B cell (primary cell): ENCODE results near the gene ANKS1A. TPM values are rescaled to one million over a fixed set of nuclear protein-coding genes. Genes with fewer than 3 reads are reported as not detected.

Experiments used
- ATAC-seq: fragments of 200-7000 bp; cut with Tn5 transposase; one replicate; pipeline ENCODE4 v1.10.0; 2021; ENCODE audit warnings: low read depth, mild to moderate bottlenecking, moderate number of reproducible peaks, moderate library complexity
- CTCF ChIA-PET: fragments of 350-600 bp; sonication (Branson Sonifier 250); formaldehyde crosslinking; loops from one replicate; lab custom pipeline; 2021; ENCODE audit warnings: antibody characterized with exemption, inconsistent platforms; lab: Charles Lee
- POLR2A ChIA-PET: fragments of 350-600 bp; sonication (Branson Sonifier 250); formaldehyde crosslinking; loops from one replicate; lab custom pipeline; 2021; ENCODE audit warnings: antibody characterized with exemption; lab: Charles Lee
- DNase-seq: peaks from one replicate; pipeline ENCODE4 v3.0.0; 2013
- H2AFZ ChIP-seq: 2 replicates; pipeline ENCODE4 v1.6.1; 2012; ENCODE audit warnings: mild to moderate bottlenecking, low read depth, low read length; ENCODE audit not compliant: insufficient read depth, poor library complexity, severe bottlenecking
- H3K27ac ChIP-seq, 2 donors: 1 replicate in 1 of 2; 2 replicates in 1 of 2; pipeline ENCODE4 v1.5.1; 2012 to 2013; ENCODE audit warnings: low read length in 2 of 2, mild to moderate bottlenecking in 2 of 2, moderate library complexity in 1 of 2
- H3K27me3 ChIP-seq, 4 experiments: fragments of 200-600 bp in 1 of 4; sonication (generic) in 1 of 4; replicated peaks in 1 of 4; 1 replicate in 2 of 4; 2 replicates in 2 of 4; pipeline versions ENCODE4 v1.6.1 to v1.7.0; 2013 to 2016; ENCODE audit warnings: low read length in 3 of 4, mild to moderate bottlenecking in 2 of 4, mixed read lengths in 1 of 4, moderate library complexity in 1 of 4; ENCODE audit not compliant: insufficient read depth in 4 of 4, control insufficient read depth in 3 of 4; ENCODE audit errors: control extremely low read depth in 1 of 4
- H3K36me3 ChIP-seq, 2 experiments: replicated peaks in 1 of 2; 1 replicate in 1 of 2; 2 replicates in 1 of 2; pipeline versions ENCODE4 v1.6.1 to v1.7.1; 2013; ENCODE audit warnings: low read length in 1 of 2; ENCODE audit not compliant: insufficient read depth in 2 of 2, control insufficient read depth in 1 of 2; ENCODE audit errors: control extremely low read depth in 1 of 2, extremely low read depth in 1 of 2
- H3K4me1 ChIP-seq, 2 donors: fragments of 200-600 bp in 1 of 2; sonication (generic) in 1 of 2; 1 replicate in 1 of 2; 2 replicates in 1 of 2; pipeline versions ENCODE4 v1.5.1 to v1.6.1; 2013 to 2017; ENCODE audit warnings: low read length in 2 of 2; ENCODE audit not compliant: control insufficient read depth in 2 of 2, insufficient read depth in 2 of 2
- H3K4me2 ChIP-seq: replicated peaks from 2 replicates; pipeline ENCODE3; 2012; ENCODE audit warnings: mild to moderate bottlenecking, low read depth, low read length; ENCODE audit not compliant: poor library complexity, severe bottlenecking
- H3K4me3 ChIP-seq, 5 experiments: fragments of 200-600 bp in 1 of 5; sonication (generic) in 1 of 5; 1 replicate in 3 of 5; 2 replicates in 2 of 5; pipeline versions ENCODE4 v1.5.1 to v1.7.0; 2011 to 2016; ENCODE audit warnings: low read length in 4 of 5, mild to moderate bottlenecking in 4 of 5, low read depth in 2 of 5, control low read depth in 1 of 5, moderate library complexity in 1 of 5; ENCODE audit not compliant: insufficient read depth in 1 of 5; ENCODE audit errors: control extremely low read depth in 1 of 5, extremely low read depth in 1 of 5
- H3K79me2 ChIP-seq: fragments of 200-600 bp; sonication (generic); one replicate; pipeline ENCODE4 v1.6.0; 2016; ENCODE audit warnings: low read length; ENCODE audit not compliant: control insufficient read depth, insufficient read depth
- H3K9ac ChIP-seq: fragments of 200-600 bp; sonication (generic); 2 replicates; pipeline ENCODE4 v1.6.1; 2017; ENCODE audit warnings: mild to moderate bottlenecking, low read length, moderate library complexity
- H3K9me3 ChIP-seq, 3 donors: one replicate each; pipeline versions ENCODE4 v1.6.1 to v1.7.1; 2013; ENCODE audit warnings: low read length in 2 of 3; ENCODE audit not compliant: control insufficient read depth in 2 of 3, insufficient read depth in 1 of 3; ENCODE audit errors: control extremely low read depth in 1 of 3
- H4K20me1 ChIP-seq: 2 replicates; pipeline ENCODE4 v1.6.0; 2012; ENCODE audit warnings: mild to moderate bottlenecking, low read length; ENCODE audit not compliant: insufficient read depth, control insufficient read depth, poor library complexity, severe bottlenecking
- H3K27ac Mint-ChIP-seq: one replicate; pipeline ENCODE4 v1.8.0; 2021; ENCODE audit warnings: mixed read lengths
- H3K27me3 Mint-ChIP-seq: one replicate; pipeline ENCODE4 v1.8.0; 2021; ENCODE audit warnings: mixed read lengths
- H3K4me1 Mint-ChIP-seq: one replicate; pipeline ENCODE4 v1.8.0; 2021; ENCODE audit warnings: mixed read lengths
- H3K4me3 Mint-ChIP-seq: one replicate; pipeline ENCODE4 v1.8.0; 2021; ENCODE audit warnings: mixed read lengths
- H3K9me3 Mint-ChIP-seq: one replicate; pipeline ENCODE4 v1.8.0; 2022; ENCODE audit warnings: mixed read lengths; ENCODE audit not compliant: insufficient read depth
- CTCF ChIP-seq: fragments of 200-600 bp; IDR thresholded peaks from one replicate; pipeline ENCODE4 v1.8.0; 2022; ENCODE audit warnings: antibody characterized with exemption, mild to moderate bottlenecking
- EZH2 ChIP-seq: IDR thresholded peaks from 2 replicates; pipeline ENCODE4 v1.6.1; 2012; ENCODE audit warnings: borderline replicate concordance, low read depth, mild to moderate bottlenecking, moderate library complexity, low read length; ENCODE audit not compliant: insufficient read depth, poor library complexity, severe bottlenecking
- WGBS: methylation state at CpG from one replicate; pipeline ENCODE4 v1.1.5; 2013; ENCODE audit warnings: missing lambda C conversion rate; ENCODE audit not compliant: insufficient coverage; 5-methylcytosine and 5-hydroxymethylcytosine counted together
- intact Hi-C: fragments of 100-400 bp; cut with micrococcal nuclease; formaldehyde crosslinking; loops from one replicate; pipeline ENCODE4 v1.10.0; 2022
- polyA plus RNA-seq: library from polyadenylated mRNA; depleted of rRNA; stranded (reverse); fragments of >200 nt; gene quantifications from 2 replicates; pipeline ENCODE4 v1.2.3, GENCODE V29; 2012
- total RNA-seq, 2 donors: library from RNA; stranded (reverse); fragments of 120-200 nt in 1 of 2; gene quantifications; 1 replicate in 1 of 2; 2 replicates in 1 of 2; pipeline versions ENCODE4 v1.2.3 to v1.2.4, GENCODE V29; 2013 to 2022

ANKS1A gene
- total and polyA plus RNA-seq, 2 donors (not counting 1 experiment from before 2014, with no cell fraction given) = 3.4 to 19.7 TPM

DNA sequence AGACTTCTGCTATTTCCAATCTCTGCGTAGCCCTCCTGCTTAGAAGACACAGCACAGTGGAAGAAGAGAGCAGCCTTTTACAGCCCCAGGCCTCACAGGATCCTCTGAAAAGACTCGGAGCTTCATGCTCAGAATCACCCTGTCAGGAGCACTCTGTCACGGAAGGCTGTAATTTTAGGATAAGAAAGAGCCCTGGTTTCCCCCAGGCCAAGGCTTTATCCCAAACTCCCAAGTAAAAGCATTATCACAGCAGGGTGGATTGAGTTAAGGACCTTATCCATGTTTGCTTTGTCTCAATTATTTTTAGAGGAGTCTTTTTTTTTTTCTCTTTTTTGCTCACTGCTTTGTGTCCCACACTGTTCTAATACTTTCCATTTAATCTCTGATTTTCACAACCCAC, 39.2 kb downstream of the ANKS1A start:
- Histone ChIP-seq H2AFZ (no peak overlapping the region), H3K4me2 (no peak overlapping the region), H3K9me3 (no peaks in the 10 kb centered on the region), H3K4me1 (no peaks in the 10 kb centered on the region), H4K20me1 (peaks cover 4% of the 10 kb centered on the region), H3K36me3 (no peaks in the 10 kb centered on the region), H3K79me2 (peaks cover 13% of the 10 kb centered on the region), H3K27ac (no peak overlapping the region), H3K9ac (no peak overlapping the region), H3K4me3 (no peak overlapping the region), H3K27me3 (no peaks in the 10 kb centered on the region)
- no peak for ATAC-seq
- Mint-ChIP-seq H3K9me3 (no peaks in the 10 kb centered on the region), H3K4me1 (peaks cover 20% of the 10 kb centered on the region), H3K27me3 (no peaks in the 10 kb centered on the region), H3K27ac (no peak overlapping the region), H3K4me3 (no peak overlapping the region)
- CTCF ChIA-PET = no interaction called here
- intact Hi-C loops = no loop called here
- no peak for DNase-seq
- WGBS = 100% methylated on average over 1 of the region's 3 CpGs
- POLR2A ChIA-PET = no interaction called here
- TF ChIP-seq CTCF (no peak), EZH2 (no peak)

- no peak overlapping the region for H3K27ac Mint-ChIP-seq
- CTCF ChIA-PET = no interaction called here
- POLR2A ChIA-PET = no interaction called here
- Histone ChIP-seq H4K20me1 (peaks cover 4% of the 10 kb centered on the region), H3K36me3 (no peaks in the 10 kb centered on the region), H3K4me1 (no peaks in the 10 kb centered on the region), H2AFZ (no peak overlapping the region), H3K4me2 (no peak overlapping the region), H3K9ac (no peak overlapping the region), H3K79me2 (peaks cover 15% of the 10 kb centered on the region), H3K9me3 (no peaks in the 10 kb centered on the region), H3K27me3 (no peaks in the 10 kb centered on the region), H3K27ac (no peak overlapping the region), H3K4me3 (no peak overlapping the region)
- no peak for ATAC-seq
- no CpG with 5 or more reads among the region's 1 CpG for WGBS
- H3K4me3 Mint-ChIP-seq = no peak overlapping the region
- TF ChIP-seq EZH2 = no peak
- intact Hi-C loops = no loop called here
- DNase-seq = no peak
- H3K9me3 Mint-ChIP-seq = no peaks in the 10 kb centered on the region
- no peaks in the 10 kb centered on the region for H3K27me3 Mint-ChIP-seq
- H3K4me1 Mint-ChIP-seq = peaks cover 20% of the 10 kb centered on the region
These were observed 39.6 kb downstream of the ANKS1A start for GRCh38 chr6:34928695-34929094.
